NCI-H748 (cell line): Measurements from ENCODE around the gene PRR7.

Experiments used
- DNase-seq: peaks from one replicate; lab custom pipeline; 2025; ENCODE audit not compliant: unreplicated experiment; lab: John Stamatoyannopoulos, UW

The PRR7 gene

DNA sequence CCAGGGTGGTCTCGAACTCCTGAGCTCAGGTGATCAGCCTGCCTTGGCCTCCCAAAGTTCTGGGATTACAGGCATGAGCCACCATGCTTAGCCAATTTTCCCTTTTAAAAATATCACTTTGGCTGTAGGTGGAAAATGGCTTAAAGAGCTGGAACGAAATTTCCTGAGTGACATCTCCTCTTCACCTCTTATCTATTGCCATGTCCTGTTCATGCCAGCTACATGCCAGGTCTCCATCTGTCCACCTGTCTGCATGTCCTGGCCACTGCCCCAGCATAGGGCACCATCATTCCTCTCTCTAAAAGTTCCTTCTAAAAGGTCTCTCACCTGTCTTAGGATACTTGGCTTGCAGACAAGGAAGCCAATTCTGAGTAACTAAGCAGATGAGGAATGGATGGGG, 22.9 kb upstream of the PRR7 start:
- DNase-seq: no peak

- peak; percentile 66 for DNase-seq
These were observed 21.3 kb upstream of the PRR7 start for GRCh38 chr5:177425196-177425800.

GRCh38 chr5:177425801-177426565, 20.6 kb upstream of the PRR7 start:
- peak; percentile 100 for DNase-seq

GRCh38 chr5:177426566-177427210, 19.9 kb upstream of the PRR7 start, which contains the start of gene GRK6:
Gene GRK6 (plus strand): TSS chr5:177426676. CDS start chr5:177426846, 170 bp downstream.
- peak; percentile 69 for DNase-seq

- peak; percentile 36 for DNase-seq
These were observed 19.3 kb upstream of the PRR7 start for GRCh38 chr5:177427211-177427822.

- no peak for DNase-seq
These were observed 18.6 kb upstream of the PRR7 start for GRCh38 chr5:177427919-177428573.

DNA sequence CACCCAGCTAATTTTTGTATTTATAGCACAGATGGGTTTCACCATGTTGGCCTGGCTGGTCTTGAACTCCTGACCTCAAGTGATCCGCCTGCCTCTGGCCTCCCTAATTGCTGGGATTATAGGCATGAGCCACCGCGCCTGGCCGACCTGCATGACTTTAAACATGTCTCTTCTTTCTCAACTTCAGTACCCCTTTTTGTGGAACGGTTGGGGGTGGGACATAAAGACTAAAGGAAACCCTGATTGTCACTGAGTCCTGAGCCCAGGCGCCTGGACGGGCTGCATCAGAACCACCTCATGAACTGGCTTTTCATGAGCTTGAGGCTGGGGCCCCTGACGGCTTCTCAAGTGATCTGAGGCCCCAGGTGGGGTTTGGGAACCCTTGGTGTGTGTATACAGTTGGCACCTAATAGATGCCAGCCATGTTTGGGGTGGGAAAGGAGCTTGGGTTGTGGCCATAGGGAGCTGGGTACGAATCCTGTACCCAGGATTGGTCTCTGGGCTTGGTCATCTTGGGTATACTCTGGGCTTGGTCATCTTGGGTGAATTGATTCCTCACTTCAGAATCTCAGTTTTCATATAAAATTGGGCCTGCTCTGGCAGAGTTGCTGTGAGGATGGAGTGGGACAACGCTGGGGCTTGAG, 17.9 kb upstream of the PRR7 start:
- no peak for DNase-seq

DNA sequence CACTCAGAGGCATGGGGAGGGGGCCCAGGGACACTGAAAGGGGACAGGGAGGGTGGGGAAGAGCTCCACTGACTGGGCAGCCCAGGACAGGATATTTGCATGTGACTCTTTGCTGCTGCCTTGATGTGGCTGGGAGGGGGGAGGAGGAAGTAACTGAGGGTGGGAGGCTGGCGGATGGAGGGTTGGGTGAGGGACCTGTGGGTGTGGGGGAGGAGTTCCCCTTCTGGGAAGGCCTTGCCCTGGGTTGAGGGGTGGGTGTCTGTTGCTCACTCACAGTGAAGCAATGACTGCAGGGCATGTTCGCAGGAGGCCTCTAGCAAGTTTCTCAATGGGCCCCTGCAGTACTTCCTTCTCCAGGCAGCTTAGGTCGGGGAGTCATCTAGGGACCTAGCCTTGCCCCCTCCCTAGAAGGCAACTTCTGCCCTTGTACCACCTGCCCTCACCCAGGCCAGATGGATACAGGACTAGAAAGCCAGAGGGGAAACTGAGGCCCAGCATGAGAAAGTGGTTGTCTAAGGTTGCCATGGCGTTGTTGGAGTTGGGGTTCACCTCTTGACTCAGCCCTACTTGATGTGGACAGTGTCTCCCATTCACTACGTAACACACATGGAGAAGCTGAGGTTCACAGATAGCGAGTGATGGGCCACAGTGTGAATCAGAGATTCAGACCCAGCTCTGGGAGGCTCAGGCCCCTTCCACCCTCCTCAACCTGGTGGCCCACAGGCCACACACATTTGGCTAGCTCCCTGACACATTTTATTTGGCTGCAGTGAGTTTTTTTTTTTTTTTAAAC, 17.2 kb upstream of the PRR7 start:
- no peak for DNase-seq

GRCh38 chr5:177430140-177430951, 16.3 kb upstream of the PRR7 start:
- DNase-seq: no peak

DNA sequence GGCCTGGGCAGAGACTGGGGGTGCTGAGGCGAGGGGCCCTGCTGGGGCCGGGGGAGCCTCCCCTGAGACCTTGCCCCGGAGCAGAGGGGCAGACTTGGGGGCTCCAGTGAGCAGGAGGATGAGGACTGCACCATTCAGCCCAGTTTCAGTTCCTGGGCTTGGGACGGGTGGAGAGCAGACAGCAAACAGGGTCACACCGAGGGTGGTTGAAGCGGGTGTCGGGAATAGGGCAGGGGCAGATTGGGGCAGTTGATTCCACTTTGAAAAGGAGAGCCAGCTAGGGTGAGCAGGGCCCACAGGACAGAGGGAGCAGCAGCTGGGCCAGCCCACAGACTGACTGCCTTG, 15.7 kb upstream of the PRR7 start:
- DNase-seq: no peak

GRCh38 chr5:177431317-177432142, 15.1 kb upstream of the PRR7 start:
- DNase-seq: no peak

DNA sequence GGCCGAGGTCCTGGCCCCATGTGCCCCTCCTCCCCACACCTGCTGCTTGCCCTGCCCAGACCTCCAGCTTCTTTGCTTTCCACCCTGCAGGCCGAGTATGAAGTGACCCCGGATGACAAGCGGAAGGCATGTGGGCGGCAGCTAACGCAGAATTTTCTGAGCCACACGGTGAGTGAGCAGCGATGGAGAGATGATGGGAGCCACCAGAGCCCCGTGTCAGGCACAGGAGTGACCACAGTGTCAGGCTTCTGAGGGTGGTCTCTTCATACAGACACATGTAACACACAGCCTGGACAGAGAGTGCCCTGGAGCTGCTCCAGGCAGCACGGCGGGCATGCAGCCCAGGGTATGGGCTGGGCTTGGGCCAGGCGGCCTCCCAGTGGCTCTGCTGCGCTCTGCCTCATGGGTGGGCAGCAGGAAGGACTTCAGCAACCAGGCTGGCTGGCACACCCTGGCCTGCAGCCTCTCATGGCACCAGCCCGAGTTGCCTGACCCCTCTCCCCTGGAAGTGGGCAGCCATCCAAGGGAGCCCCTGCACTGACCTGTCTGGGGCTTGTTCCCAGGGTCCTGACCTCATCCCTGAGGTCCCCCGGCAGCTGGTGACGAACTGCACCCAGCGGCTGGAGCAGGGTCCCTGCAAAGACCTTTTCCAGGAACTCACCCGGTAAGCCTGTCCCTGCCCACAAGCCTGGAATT, 14.3 kb upstream of the PRR7 start:
- DNase-seq: no peak

DNA sequence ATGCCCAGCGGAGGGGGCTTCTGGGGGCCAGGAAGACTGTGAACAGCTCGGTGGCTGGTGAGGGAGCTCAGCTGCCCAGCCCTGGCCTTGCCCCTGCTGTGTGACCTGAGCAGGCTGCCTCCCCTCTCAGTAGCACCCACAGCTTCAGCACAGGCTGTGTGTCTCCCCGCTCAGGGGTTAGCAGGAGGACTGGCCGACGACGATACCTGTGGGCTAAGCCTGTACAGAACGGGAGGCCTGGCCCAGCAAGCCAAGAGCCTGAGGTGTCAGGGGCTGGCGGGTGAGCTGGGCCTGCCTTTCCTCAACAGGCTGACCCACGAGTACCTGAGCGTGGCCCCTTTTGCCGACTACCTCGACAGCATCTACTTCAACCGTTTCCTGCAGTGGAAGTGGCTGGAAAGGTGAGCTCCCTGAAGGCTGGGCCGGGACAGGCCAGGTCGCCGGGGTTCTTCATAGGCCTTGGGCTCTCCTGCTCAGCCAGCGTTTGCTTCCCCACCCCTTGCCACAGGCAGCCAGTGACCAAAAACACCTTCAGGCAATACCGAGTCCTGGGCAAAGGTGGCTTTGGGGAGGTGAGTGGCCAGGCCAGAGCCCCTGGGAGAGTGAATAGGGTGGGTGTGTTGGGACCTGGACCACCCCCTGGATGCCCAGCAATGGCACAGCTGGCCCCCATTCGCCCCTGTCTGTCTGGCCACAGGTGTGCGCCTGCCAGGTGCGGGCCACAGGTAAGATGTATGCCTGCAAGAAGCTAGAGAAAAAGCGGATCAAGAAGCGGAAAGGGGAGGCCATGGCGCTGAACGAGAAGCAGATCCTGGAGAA, 13.6 kb upstream of the PRR7 start:
- no peak for DNase-seq

DNA sequence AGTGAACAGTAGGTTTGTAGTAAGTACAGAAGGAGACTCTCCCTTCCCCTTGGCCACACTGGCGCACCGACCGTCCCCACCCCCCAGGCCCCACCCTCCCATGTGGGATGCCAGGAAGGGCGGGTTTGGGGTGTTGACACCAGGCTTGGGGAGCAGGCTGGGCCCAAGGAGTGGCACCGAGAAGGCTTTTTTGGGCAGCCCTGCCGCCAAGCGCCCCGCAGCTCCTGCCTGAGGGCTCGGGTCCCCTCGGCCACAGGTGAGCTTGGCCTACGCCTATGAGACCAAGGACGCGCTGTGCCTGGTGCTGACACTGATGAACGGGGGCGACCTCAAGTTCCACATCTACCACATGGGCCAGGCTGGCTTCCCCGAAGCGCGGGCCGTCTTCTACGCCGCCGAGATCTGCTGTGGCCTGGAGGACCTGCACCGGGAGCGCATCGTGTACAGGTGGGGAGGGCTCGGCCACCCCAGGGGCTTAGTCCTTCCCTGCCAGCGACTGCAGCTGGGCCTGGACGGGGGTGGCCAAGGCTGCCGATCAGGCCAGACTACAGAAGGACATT, 12.9 kb upstream of the PRR7 start:
- no peak for DNase-seq

GRCh38 chr5:177434437-177434836, 12.2 kb upstream of the PRR7 start:
- no peak for DNase-seq

- no peak for DNase-seq
These were observed 11.5 kb upstream of the PRR7 start for GRCh38 chr5:177434942-177435738.
